Calu3 (cell line): ENCODE measurements around the gene TJP3. TPM values are rescaled to one million over a fixed set of nuclear protein-coding genes. Genes with fewer than 3 reads are reported as not detected.
A peak's percentile ranks its signal among the peaks of the same experiment; 100 is the strongest.

Experiments used
- Bru-seq: library from RNA; stranded (reverse); fragments of 400-500 nt; gene quantifications from one replicate; lab custom pipeline; 2021; lab: Mats Ljungman, UMichigan
- BruChase-seq, 2 experiments: library from RNA; stranded (reverse); fragments of 400-500 nt; gene quantifications; one replicate each; lab custom pipeline; 2021; lab: Mats Ljungman, UMichigan
- BruUV-seq: library from RNA; stranded (reverse); fragments of 400-500 nt; replicated peaks from 2 replicates; lab custom pipeline; 2021; lab: Mats Ljungman, UMichigan
- CTCF ChIA-PET: fragments of 300-600 bp; sonication (Branson Sonifier 250); formaldehyde crosslinking; loops from one replicate; lab custom pipeline; 2022; ENCODE audit warnings: antibody characterized with exemption; lab: Charles Lee
- DNase-seq: peaks from one replicate; pipeline ENCODE4 v3.0.0; 2022
- H3K27ac Mint-ChIP-seq: one replicate; pipeline ENCODE4 v1.8.0; 2022; ENCODE audit warnings: mixed read lengths; ENCODE audit not compliant: unreplicated experiment
- H3K27me3 Mint-ChIP-seq: one replicate; pipeline ENCODE4 v1.8.0; 2022; ENCODE audit warnings: mixed read lengths; ENCODE audit not compliant: unreplicated experiment
- H3K36me3 Mint-ChIP-seq: one replicate; pipeline ENCODE4 v1.8.0; 2022; ENCODE audit warnings: mild to moderate bottlenecking, moderate library complexity, mixed read lengths; ENCODE audit not compliant: insufficient read depth, unreplicated experiment
- H3K4me1 Mint-ChIP-seq: one replicate; pipeline ENCODE4 v1.8.0; 2022; ENCODE audit warnings: mild to moderate bottlenecking, low read depth, mixed read lengths; ENCODE audit not compliant: unreplicated experiment
- H3K4me3 Mint-ChIP-seq: one replicate; pipeline ENCODE4 v1.8.0; 2022; ENCODE audit warnings: mild to moderate bottlenecking, low read depth, moderate library complexity, mixed read lengths; ENCODE audit not compliant: unreplicated experiment
- H3K9me3 Mint-ChIP-seq: one replicate; pipeline ENCODE4 v1.8.0; 2022; ENCODE audit warnings: low read depth, mixed read lengths; ENCODE audit not compliant: unreplicated experiment
- intact Hi-C: fragments of 100-400 bp; cut with micrococcal nuclease; formaldehyde crosslinking; loops from one replicate; pipeline ENCODE4 v1.10.0; 2022; ENCODE audit not compliant: unreplicated experiment
- long read RNA-seq: library from polyadenylated mRNA; stranded (forward); transcript quantifications from one replicate; pipeline ENCODE4 v2.0.0, GENCODE V29; 2022
- total RNA-seq: library from RNA; stranded (reverse); gene quantifications from 2 replicates; pipeline ENCODE4 v1.2.3, GENCODE V29; 2022
- TF ChIP-seq, protein P1 (sequence below): fragments of 200-600 bp; IDR thresholded peaks from one replicate; pipeline ENCODE4 v1.8.0; 2022; ENCODE audit warnings: antibody characterized with exemption; ENCODE audit not compliant: unreplicated experiment

The TJP3 gene, protein sequence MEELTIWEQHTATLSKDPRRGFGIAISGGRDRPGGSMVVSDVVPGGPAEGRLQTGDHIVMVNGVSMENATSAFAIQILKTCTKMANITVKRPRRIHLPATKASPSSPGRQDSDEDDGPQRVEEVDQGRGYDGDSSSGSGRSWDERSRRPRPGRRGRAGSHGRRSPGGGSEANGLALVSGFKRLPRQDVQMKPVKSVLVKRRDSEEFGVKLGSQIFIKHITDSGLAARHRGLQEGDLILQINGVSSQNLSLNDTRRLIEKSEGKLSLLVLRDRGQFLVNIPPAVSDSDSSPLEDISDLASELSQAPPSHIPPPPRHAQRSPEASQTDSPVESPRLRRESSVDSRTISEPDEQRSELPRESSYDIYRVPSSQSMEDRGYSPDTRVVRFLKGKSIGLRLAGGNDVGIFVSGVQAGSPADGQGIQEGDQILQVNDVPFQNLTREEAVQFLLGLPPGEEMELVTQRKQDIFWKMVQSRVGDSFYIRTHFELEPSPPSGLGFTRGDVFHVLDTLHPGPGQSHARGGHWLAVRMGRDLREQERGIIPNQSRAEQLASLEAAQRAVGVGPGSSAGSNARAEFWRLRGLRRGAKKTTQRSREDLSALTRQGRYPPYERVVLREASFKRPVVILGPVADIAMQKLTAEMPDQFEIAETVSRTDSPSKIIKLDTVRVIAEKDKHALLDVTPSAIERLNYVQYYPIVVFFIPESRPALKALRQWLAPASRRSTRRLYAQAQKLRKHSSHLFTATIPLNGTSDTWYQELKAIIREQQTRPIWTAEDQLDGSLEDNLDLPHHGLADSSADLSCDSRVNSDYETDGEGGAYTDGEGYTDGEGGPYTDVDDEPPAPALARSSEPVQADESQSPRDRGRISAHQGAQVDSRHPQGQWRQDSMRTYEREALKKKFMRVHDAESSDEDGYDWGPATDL
- total RNA-seq = 84.8 and 111 TPM in 2 replicates
- percentile 61 among the genes with signal in this experiment for Bru-seq, nascent RNA
- percentile 68 among the genes with signal in this experiment for BruChase-seq, experiment 1, labeled RNA remaining after a 6-hour chase
- percentile 66 among the genes with signal in this experiment for BruChase-seq, experiment 2, labeled RNA remaining after a 2-hour chase
- long read RNA-seq, transcript TJP3-207 (21 exons, 3,068 nt) = major isoform, 24 of 70 reads
- long read RNA-seq, transcript TJP3-202 (21 exons, 3,350 nt) = minor isoform, 17 of 70 reads
- long read RNA-seq, partial matches to known transcripts = 18 of 70 reads
- long read RNA-seq, other reads (novel, unspliced or antisense) = 11 of 70 reads

DNA sequence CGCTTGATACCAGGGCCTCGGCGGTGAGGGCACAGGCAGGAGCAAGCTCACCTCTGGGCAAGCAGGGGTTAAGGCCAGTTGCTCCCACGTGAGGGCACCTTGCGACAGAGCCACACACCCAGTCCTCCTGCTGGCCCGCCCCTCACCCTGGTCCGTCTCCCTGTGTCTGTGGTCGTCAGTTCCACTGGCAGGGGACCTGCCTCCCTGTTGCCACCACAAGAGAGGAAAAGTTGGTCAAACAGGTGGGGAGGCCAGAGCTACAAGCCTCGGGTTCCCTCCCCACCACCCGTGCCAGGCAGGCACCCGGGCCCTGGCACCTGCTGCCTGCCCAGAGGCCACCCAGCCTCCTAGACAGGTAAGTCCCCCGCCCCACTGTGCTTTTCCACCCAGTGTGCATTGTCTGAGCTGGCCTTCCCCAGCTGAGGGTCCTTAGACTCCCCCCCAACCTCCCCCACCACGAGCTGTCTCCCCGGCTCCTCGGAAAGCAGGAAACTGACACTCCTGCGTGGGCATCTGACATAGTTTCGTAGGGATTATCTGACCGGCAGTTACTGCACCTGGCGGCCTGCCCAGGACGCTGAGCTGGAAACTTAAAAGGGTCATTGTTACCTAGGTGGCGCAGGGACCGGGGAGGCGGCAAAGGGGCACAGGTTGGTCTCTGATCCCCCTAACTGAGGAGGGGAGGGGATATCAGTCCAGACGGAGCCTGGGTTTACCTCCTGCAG lies at the start of gene TJP3:
Gene TJP3, plus strand, starts transcription at position 178 of the 725 bp plus-strand sequence. CDS start 20,049 bp downstream, outside the sequence.
- H3K27ac Mint-ChIP-seq = peak within 1 kb of the TSS; percentile 72
- H3K4me3 Mint-ChIP-seq = peak within 1 kb of the TSS; percentile 75
- H3K36me3 Mint-ChIP-seq = peaks cover 42% of the 10 kb centered on the region
- CTCF ChIA-PET = interaction anchor here (0.9 to 1.7 kb wide), 3 partner anchors 9 to 141 kb away, joined by 4 to 7 read pairs (median 5); partner anchors contain the start of genes APBA3, MRPL54 and PIP5K1C
- TF ChIP-seq, protein P1, sequence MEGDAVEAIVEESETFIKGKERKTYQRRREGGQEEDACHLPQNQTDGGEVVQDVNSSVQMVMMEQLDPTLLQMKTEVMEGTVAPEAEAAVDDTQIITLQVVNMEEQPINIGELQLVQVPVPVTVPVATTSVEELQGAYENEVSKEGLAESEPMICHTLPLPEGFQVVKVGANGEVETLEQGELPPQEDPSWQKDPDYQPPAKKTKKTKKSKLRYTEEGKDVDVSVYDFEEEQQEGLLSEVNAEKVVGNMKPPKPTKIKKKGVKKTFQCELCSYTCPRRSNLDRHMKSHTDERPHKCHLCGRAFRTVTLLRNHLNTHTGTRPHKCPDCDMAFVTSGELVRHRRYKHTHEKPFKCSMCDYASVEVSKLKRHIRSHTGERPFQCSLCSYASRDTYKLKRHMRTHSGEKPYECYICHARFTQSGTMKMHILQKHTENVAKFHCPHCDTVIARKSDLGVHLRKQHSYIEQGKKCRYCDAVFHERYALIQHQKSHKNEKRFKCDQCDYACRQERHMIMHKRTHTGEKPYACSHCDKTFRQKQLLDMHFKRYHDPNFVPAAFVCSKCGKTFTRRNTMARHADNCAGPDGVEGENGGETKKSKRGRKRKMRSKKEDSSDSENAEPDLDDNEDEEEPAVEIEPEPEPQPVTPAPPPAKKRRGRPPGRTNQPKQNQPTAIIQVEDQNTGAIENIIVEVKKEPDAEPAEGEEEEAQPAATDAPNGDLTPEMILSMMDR = no peak
- no peaks in the 10 kb centered on the region for H3K9me3 Mint-ChIP-seq
- H3K4me1 Mint-ChIP-seq = peaks cover 22% of the 10 kb centered on the region
- intact Hi-C loops = no loop called here
- BruUV-seq = TSS peak; percentile 51
- H3K27me3 Mint-ChIP-seq = no peaks in the 10 kb centered on the region
- peak; percentile 81 for DNase-seq

DNA sequence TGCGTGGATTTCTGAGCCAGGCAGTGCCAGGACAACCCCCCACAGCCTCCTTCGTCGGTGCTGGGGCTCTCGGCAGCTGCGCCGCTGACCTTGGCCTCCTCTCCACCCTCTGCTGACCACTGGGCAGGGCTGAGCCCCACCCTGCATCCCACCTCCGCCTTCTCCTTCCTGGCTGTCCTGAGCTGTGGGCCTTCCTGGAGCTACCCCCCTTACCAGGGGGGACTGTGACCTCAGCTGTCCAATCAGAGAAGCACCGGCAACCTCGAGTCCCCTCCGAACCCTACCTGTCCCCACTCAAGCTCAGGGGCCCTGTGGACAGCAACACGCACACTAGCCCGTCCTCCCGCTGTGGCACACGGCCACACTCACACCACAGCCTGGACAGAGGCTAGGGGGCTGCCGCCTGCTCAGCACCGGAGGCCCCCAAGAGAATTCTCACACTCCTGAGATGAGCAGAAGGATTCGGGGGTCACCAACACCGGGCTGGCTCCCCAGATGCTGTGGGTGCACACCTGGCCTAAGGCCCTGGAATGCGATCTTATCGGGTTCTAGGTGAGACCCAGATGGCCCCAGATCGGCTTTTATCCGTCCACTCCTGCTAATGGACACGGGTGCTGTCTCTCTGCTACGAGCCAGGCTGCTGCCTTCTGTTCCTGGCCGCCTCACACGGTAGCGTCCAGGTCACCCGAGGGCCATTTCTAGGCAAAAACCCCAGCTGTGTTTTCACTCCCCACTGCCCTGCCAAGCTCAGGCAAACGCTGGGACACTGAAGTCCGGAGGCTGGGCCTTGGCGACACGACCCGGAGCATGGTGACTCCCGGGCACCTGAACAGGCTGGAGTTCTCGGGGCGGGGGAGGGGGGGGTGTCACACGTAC lies 49.1 kb upstream of the TJP3 start:
- H3K27ac Mint-ChIP-seq = no peak overlapping the region
- intact Hi-C loops = no loop called here
- no peaks in the 10 kb centered on the region for H3K4me1 Mint-ChIP-seq
- TF ChIP-seq, protein P1 = no peak
- H3K36me3 Mint-ChIP-seq = peaks cover 20% of the 10 kb centered on the region
- H3K9me3 Mint-ChIP-seq = no peaks in the 10 kb centered on the region
- no peaks in the 10 kb centered on the region for H3K27me3 Mint-ChIP-seq
- DNase-seq = no peak
- CTCF ChIA-PET = no interaction called here
- no peak overlapping the region for H3K4me3 Mint-ChIP-seq
- BruUV-seq = no TSS peak

DNA sequence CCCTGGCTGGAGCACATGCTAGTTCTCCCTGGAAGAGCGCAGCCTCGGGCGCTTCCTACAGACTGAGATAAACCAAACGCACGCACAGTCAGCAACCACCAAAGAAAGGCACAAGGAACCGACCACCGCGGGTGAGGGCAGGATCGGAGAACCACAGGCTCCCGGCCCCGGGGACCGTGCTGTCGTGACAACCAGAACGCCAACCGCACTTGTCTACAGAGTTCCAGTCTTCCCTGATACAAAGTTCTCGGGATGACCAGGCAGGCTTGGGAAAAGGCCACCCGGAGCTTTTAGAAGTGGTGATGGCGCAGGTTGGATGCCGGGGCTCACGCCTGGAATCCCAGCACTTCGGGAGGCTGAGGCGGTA lies 48.5 kb upstream of the TJP3 start:
- CTCF ChIA-PET = no interaction called here
- BruUV-seq = no TSS peak

More for the DNA sequence above, 48.5 kb upstream of the TJP3 start:
- H3K27me3 Mint-ChIP-seq = no peaks in the 10 kb centered on the region
- no peaks in the 10 kb centered on the region for H3K4me1 Mint-ChIP-seq
- H3K36me3 Mint-ChIP-seq = peaks cover 23% of the 10 kb centered on the region
- H3K4me3 Mint-ChIP-seq = no peak overlapping the region
- TF ChIP-seq, protein P1 = no peak
- H3K9me3 Mint-ChIP-seq = no peaks in the 10 kb centered on the region
- H3K27ac Mint-ChIP-seq = no peak overlapping the region
- DNase-seq = no peak
- intact Hi-C loops = no loop called here
